C4-2B (cell line): ENCODE data around the gene VSIG4.

Experiments used
- ZFX ChIP-seq: fragments of 450-650 bp; IDR thresholded peaks from 2 replicates; pipeline ENCODE4 v1.6.1; 2017
- TF ChIP-seq, protein P1 (sequence below): fragments of 450-650 bp; conservative IDR thresholded peaks from 2 replicates; pipeline ENCODE4 v1.5.1; 2017; ENCODE audit warnings: mild to moderate bottlenecking

DNA sequence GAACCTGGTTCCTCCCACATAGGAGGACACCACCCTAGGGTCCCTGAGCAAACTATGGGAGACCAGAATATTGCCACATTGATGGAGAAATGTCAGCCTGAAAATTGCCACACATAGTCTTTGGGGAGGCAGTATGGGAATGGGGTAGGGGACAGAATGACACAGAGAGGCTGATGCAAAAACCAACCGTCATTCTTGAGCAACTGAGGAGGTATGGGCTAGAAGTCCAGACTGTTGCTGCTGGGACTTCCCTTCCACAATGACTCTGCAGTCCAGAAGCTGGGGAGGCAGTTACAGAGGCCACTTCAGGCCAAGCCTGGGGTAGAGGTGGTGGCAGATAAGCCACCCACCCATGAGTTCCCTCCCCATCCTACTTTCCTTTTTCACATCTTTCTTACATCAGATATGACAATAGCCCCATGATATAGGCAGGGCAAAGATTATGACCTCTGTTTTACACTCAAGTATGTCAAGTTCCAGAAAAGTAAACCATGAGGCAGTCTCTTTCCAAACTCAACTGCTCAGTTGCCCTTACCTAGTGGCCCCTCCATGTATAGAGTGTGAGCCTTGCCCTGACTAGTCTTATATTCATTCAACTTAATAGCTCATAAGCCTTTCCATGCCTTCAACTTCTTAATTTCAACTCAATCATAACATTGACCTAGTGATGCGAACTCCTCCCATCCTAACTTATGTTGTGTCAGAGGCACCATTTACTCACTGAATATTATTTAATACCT is 41.7 kb downstream of the VSIG4 start:
- TF ChIP-seq, protein P1, sequence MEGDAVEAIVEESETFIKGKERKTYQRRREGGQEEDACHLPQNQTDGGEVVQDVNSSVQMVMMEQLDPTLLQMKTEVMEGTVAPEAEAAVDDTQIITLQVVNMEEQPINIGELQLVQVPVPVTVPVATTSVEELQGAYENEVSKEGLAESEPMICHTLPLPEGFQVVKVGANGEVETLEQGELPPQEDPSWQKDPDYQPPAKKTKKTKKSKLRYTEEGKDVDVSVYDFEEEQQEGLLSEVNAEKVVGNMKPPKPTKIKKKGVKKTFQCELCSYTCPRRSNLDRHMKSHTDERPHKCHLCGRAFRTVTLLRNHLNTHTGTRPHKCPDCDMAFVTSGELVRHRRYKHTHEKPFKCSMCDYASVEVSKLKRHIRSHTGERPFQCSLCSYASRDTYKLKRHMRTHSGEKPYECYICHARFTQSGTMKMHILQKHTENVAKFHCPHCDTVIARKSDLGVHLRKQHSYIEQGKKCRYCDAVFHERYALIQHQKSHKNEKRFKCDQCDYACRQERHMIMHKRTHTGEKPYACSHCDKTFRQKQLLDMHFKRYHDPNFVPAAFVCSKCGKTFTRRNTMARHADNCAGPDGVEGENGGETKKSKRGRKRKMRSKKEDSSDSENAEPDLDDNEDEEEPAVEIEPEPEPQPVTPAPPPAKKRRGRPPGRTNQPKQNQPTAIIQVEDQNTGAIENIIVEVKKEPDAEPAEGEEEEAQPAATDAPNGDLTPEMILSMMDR, result no peak
- no peak for TF ChIP-seq ZFX
